ENCODE results near the gene TMEM231.

DNA sequence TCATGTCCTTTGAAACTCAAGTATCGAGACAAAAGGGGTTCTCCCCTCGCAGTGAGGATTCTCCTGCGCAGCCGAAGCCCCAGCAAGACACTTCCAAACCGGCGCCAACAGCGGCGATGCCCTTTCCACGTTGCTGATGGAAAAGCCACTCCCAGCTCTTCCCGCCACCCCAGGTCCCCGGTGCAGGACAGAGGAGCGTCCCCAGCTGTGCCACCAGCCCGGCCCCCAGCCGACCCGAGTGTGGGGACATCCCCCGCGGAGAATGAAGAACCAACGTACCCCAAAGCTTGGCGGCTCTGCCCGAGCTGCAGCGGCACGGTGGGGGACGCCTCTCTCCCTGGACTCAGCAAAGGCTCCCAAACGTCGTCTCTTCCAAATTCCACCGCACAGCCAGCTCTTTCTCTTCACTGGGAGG is 61.4 kb downstream of the TMEM231 start:
- TF ChIP-seq EP300 (IDR thresholded peaks at IDR 0.05; ENCODE audit: low read depth), result no peak
- TF ChIP-seq, protein P1, sequence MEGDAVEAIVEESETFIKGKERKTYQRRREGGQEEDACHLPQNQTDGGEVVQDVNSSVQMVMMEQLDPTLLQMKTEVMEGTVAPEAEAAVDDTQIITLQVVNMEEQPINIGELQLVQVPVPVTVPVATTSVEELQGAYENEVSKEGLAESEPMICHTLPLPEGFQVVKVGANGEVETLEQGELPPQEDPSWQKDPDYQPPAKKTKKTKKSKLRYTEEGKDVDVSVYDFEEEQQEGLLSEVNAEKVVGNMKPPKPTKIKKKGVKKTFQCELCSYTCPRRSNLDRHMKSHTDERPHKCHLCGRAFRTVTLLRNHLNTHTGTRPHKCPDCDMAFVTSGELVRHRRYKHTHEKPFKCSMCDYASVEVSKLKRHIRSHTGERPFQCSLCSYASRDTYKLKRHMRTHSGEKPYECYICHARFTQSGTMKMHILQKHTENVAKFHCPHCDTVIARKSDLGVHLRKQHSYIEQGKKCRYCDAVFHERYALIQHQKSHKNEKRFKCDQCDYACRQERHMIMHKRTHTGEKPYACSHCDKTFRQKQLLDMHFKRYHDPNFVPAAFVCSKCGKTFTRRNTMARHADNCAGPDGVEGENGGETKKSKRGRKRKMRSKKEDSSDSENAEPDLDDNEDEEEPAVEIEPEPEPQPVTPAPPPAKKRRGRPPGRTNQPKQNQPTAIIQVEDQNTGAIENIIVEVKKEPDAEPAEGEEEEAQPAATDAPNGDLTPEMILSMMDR (IDR thresholded peaks at IDR 0.05), result no peak
- TF ChIP-seq POLR2A (IDR thresholded peaks at IDR 0.05), result no peak

Measured in transverse colon (tissue), 3 donors.